GM21360 (cell line): ENCODE data around the gene CDH4.
"Not testable (repeated sequence)": the region's sequence is repeated elsewhere in the genome, so short reads cannot be mapped to it uniquely, and the experiment has no call there.

Source experiments
- ATAC-seq: cut with Tn5 transposase; IDR thresholded peaks from one replicate; pipeline ENCODE4 v1.9.1; 2021; ENCODE audit warnings: mild to moderate bottlenecking, moderate library complexity; ENCODE audit not compliant: unreplicated experiment

The CDH4 gene

GRCh38 chr20:61253640-61254511 is 1.8 kb downstream of the CDH4 start:
- ATAC-seq = no peak

DNA sequence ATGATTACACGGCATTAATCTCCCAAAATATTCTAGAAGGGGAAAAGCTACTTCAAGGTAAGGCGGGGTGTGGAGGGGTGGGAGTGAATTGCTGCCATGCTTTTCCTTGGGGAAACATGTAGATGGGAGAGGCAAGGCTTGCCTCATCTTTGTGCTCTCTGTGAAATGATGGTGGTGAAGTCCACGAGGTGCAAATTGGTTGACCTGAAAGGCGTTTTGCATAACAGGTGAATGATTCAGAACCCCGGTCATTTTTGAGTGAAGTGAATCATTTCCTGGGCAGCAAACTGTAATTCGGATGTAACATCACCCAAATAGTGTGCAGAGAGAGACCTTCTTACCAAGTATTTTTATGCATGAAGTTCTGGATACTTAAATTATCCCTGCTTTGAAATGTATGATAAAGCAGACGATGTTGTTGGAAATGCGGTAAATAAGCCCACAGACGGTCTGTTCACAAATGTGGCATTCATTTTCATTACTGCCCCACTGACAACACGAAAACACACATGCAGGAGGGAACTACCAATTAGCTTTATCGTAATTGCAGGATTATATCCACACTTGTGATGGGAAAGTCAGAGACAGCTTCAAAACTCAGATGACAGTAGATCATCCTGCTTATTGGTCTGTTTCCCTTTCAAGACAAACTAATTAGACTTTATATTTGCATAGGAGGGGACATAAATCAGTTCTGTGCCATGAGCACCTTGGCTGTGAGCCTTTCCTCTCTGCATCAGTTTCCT is 3.0 kb downstream of the CDH4 start:
- ATAC-seq = no peak

GRCh38 chr20:61256365-61256764 is 4.3 kb downstream of the CDH4 start:
- ATAC-seq = no peak

GRCh38 chr20:61256824-61257223 is 4.8 kb downstream of the CDH4 start:
- no peak for ATAC-seq

DNA sequence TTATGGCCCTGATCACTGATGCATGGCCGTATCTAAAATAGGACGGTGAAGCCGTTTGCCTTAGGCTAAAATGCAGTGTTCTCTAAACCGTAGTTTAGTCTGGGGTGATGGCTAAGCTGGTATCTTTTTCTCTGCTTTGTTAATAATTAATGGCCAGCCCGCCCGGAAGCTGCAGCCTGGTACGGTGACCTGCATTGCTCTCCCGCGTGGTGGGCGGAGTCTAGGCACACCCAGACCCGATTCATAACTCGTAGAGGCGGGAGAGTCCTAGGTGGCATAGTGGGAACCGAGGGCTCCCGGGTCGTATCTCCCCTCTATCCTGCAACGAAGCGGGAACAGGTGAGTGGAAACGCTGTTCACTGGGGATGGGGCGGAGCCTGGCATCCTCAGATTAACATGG is 5.5 kb downstream of the CDH4 start:
- ATAC-seq = no peak

- no peak for ATAC-seq
These were observed 7.7 kb downstream of the CDH4 start for GRCh38 chr20:61259741-61260140.

DNA sequence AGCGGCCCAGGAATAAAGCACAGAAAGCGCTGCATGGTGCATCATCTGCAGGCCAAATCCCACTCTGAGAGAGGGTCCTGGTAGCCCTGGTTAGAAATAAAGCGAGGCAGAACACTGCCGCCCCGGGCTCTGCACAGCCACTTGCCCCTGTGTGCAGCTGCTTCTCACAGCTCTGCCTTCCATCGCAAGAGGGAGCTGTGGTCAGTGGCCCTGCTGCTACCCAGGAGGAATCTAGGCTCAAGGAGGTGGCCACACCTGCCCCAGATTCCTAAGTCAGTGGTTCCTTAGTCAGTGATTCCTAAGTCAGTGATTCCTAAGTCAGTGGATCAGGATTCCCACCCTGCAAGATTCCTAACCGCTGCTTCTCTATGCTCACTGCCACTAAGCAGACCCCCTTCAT is 8.8 kb downstream of the CDH4 start:
- ATAC-seq = no peak

DNA sequence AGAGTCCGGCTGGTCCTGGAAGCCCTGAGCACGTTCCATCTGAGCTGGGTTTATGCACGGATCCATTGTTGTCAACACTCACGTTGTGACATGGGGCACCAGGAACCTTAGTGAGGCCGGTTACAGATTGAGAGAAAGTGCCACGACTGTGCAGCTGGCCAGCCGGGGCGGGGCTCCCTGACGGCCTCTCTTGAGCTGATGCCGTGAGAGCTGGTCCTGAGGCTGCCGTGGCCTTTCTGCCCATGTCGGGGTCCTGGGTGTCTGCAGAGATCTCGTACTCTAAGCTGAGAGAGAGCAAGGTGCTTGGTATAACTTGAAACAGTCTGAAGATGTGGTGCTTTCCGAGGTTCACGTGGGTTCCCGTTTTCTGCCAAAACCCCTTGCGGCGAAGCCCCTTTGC is 10.0 kb downstream of the CDH4 start:
- ATAC-seq = no peak

GRCh38 chr20:61262514-61262913 is 10.5 kb downstream of the CDH4 start:
- ATAC-seq = no peak

GRCh38 chr20:61263084-61263695 is 11.1 kb downstream of the CDH4 start:
- no peak for ATAC-seq

DNA sequence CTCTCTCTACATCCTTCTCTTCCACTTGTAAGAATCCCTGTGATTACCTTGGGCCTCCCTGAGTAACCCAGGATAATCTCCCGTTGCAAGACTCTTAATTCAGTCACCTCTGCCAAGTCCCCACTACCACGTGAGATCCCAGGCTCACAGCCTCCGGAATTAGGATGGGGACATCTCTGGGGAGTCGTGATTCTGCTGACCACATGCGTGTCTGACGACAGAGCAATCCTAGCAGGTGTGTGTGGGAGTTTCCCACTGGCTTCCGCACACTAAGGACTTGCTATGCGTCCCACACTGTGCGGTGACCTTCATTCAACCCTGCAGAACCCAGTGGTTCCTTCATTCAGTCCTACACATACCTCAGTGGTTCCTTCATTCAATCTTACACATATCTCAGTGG is 11.9 kb downstream of the CDH4 start:
- no peak for ATAC-seq

DNA sequence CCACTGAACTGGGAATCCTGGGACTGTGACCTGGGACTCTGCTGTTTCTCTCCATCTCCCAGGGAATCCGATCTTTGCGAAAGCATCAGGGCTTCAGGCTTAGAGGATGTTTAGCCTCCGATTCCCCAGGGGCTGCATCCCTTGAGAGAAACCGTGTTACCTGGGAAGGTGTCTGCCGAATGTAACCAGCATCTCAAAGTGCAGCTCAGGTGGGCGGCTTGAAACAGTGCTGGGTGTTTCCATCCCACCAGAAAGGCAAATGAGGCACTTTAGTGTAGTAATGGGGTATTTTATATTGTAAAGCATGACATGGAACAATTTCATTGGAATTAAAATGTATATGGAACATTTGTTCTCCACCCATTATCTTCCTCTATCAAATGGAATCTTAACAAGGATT is 15.2 kb downstream of the CDH4 start:
- no peak for ATAC-seq

DNA sequence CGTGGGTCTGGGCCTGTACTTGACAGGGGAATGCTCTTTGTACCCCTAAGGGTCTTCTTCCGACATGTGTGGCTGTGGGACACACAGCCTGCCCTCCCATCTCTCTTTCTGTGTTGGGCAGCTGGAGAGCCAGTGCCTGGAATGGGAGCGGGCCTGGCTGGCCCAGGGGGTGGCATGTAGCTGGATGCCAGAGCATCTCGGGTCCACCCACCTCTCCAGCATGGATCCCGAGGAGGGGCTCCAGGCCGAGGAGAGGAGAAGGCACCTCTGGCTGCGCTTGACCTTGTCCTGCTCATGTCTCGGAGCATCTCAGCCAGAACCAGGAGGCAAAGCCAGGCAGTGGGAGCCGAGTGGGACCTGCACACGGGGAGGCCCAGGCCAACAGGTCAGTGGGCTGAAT is 16.0 kb downstream of the CDH4 start:
- ATAC-seq = no peak

GRCh38 chr20:61271312-61272231 is 19.5 kb downstream of the CDH4 start:
- no peak for ATAC-seq

DNA sequence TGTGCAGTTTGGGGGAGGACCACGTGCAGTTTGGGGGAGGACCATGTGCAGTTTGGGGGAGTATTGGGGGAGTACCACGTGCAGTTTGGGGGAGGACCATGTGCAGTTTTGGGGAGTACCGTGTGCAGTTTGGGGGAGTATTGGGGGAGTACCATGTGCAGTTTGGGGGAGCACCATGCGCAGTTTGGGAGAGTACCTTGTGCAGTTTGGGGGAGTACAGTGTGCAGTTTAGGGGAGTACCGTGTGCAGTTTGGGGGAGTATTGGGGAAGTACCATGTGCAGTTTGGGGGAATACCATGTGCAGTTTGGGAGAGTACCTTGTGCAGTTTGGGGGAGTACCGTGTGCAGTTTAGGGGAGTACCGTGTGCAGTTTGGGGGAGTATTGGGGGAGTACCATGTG is 21.0 kb downstream of the CDH4 start:
- ATAC-seq = not testable (repeated sequence)

DNA sequence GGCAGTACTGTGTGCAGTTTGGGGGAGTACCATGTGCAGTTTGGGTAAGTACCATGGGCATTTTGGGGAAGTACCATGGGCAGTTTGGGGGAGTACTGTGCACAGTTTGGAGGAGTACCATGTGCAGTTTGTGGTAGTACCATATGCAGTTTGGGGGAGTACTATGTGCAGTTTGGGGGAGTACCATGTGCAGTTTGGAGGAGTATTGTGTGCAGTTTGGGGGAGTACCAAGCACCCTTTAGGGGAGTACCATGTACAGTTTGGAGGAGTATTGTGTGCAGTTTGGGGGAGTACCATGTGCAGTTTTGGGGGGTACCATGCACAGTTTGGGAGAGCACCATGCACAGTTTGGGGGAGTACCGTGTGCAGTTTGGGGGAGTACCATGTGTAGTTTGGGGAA is 21.6 kb downstream of the CDH4 start:
- ATAC-seq = not testable (repeated sequence)

DNA sequence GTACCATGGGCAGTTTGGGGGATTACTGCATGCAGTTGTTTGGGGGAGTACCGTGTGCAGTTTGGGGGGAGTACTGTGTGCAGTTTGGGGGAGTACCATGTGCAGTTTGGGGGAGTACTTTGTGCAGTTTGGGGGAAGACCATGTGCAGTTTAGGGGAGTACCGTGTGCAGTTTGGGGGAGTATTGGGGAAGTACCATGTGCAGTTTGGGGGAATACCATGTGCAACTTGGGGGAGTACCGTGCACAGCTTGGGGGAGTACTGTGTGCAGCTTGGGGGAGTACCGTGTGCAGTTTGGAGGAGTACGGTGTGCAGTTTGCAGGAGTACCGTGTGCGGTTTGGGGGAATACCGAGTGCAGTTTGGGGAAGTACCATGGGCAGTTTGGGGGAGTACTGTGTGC is 22.3 kb downstream of the CDH4 start:
- ATAC-seq = no peak

DNA sequence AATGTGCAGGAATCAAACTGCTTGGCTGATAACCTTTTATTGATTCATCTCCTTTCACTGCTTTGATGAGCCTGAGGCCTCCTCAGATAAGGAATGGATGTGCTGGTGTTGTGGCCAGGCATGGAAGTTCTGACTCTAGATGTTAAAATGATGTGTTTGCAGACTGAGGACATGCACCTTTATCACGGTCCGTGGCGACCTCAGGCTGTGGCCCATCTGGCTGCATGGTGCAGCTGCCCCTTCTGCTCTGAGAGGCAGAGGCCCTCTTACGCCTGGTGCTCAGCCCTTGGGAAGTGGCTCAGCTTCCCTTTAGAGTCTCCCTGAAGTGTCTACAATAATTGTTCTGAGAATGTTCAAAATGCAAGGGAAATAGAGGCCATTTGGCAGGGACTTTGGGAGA is 26.2 kb downstream of the CDH4 start:
- ATAC-seq = no peak

DNA sequence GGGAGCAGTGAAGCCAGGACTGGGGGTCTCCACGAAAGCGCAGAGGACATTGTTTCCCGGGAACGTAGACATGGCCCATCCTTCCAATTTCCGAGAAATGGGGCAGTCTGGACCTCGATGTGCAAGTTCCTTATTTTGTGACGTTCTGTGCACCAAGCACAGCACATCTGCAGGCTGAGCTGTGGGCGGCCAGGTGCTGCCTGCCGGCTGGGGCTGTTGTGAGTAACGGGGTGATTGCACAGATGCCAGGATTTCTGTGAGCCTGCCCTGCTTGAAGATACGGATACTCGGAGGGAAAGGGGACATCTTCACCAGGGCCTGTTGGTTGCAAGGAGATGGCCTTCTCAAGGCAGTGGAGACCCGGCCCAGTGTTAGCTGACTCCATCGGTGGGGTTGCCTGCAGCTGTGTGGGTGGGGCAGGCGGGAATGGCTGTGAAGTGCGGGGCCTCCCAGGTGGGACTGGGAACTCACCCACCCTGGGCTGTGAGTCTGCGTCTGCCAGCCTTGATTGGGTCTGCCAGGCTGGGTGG is 27.6 kb downstream of the CDH4 start:
- no peak for ATAC-seq

DNA sequence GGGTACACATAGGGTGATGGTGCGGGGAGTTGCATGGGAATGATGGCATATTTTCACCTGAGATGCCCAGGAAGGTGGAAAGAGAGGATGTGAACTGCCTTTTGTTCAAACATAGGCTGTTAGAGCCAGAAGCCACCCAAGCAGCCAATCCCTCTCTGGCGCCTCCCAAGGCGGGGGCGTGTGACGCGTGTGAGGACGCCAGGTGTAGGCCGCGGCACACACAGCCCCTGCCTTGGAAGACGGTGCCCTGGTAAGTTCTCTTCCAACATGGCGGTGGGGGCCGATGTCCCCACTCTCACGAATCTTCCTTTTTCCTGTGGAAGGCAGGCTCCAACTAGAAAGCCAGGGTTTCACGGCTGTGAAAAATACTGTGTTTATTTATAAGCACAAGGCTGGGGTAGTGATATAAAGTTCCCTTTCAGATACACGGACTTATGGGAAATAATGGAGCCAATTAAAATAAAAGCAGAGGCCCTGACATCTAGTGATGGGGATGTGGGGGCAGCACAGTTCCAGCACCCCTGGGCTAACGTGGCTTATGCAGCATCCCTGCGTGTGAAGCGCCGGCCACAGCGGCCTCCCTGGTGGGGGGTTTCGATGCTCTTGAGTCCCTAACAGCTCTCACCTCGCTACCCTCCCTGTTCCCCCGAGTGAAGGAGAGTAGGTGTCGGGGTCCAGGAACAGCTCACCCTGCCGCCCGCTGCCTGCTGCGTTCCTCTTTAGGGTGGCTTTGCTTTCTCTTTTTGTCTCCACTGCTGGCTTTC is 28.3 kb downstream of the CDH4 start:
- ATAC-seq = no peak
